GM19372 (cell line): ENCODE measurements around the gene UBALD1.

Experiments used
- ATAC-seq: cut with Tn5 transposase; IDR thresholded peaks from one replicate; pipeline ENCODE4 v1.9.1; 2021; ENCODE audit warnings: mild to moderate bottlenecking, low read depth, moderate library complexity; ENCODE audit not compliant: unreplicated experiment

The UBALD1 gene

DNA sequence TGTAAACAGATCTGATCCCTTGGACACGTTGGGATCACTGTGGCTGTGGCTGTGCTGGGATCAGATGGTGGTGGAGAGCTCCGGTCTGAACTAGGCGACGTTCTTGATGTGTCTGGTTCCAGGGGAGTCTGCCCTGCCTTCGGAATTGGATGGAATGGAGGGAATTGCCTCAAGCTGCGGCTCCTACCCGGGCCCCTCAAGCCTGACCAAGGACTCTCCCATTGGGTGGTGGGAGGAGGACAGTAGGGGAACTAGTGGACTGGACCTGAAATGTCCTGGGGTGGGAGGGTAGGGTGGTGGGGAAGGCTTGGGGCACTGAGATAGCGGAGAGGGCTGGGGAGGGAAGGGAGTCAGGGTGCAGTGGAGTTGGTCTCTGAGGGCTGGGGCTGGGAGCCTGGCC lies 3.2 kb upstream of the UBALD1 start:
- no peak for ATAC-seq

DNA sequence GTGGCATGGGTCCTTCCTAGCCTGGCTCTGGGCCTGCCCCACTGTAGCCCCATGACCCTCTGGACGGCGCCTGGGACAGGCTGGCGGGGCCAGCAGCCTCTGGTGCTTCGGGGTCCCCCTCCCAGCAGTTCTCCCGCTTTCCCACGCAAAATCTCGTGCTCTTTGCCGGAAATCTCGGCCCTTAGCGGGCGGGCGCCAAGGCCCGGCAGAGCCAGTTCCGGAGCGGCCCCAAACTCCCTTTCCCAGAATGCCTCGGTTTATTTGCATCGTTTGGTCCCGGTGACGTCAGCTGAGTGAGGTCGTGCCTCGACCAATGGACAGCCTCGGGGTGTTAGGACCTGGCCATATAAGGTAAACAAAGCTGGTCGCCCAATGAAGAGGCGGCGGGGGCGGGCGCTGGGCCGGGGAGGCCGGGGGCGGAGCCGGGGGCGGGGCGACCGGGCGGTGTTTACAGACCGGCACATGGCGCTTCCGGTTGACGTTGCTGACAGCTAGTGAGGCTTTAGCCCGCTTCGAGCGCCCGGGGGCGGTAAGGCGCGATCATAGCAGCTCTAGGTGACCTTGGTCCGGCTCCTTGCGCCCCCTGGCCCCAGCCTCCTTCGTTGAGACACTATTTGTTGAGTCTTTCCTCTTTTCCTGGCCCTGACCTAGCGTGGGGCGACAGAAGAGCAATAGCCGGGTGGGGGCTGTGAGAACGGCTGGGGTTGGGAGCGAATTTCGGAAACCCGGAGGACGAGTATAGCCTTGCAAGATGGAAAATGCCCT lies 1.5 kb upstream of the UBALD1 start:
- ATAC-seq: peak; percentile 71

DNA sequence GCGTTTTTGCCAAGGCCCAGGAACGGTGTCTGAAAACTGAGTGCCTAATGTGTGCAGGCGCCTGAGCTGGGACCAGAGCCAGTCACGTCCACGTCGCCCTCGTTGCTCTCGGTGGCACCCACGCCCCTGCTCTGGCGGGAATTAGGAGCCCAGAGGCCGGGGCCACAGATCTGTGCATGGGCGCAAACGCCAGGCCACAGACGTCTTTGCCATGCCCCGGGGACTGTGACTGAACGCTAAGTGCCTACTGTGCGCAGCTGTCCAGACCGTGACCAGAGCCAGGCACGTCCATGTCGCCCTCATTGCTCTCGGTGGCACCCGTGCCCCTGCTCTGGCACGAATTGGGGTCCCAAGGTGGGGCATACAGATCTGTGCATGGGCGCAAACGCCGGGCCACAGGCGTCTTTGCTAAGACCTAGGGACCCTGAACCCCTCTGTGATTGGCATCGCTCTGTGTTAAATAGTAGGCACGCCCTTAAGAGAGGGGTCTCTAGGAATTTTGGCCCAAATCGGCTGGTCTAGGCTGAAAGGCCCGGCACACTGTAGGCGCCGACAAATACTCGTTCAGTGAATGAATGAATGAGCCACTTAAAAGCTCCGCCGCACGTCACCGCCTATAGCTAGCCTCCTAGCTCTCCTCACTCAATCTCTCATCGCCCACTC lies 827 bp upstream of the UBALD1 start:
- ATAC-seq: no peak

DNA sequence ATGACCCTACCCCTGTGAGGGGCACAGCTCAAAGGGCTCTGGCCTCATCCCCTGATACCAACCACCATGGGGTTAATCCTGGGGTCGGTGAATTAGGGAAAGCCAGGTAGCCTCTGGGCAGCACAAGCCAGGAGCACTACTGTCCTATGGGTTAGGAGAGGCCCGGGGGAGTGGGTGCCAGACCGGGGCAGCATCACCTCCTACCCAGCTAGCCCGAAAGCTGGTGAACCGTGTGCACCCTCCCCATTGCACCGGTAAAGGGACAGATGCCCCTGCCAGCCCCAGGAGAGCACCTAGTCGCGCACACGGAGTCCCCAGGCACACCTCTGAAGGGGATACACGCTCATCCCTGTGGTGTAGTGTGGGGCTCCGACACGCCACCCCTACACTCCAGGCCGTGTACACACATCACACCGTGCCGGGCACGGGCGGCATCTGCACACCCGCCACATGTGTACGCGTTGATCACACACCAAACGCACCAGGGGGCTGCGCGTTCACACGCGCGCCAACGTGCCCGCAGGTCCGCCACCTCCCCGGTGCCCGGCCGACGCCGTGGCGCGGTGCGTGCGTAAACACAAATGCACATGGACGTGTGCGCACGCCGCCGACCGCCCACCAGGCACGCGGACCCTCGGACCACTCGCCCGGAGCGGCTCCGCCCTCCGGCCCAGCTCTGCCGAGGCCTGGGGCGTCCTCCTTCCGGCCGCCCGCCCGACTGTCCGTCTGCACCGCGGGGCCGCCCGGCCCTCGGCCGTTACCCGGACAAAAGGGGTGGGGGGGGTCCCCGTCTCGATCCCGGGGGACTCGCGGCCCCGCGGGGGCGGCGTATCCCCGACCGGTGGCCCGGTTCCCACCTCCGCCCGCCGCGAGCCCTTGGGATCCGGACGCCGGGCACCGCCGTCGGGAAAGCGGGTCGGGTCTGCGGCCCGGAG lies 785 bp downstream of the UBALD1 start:
- ATAC-seq: no peak

DNA sequence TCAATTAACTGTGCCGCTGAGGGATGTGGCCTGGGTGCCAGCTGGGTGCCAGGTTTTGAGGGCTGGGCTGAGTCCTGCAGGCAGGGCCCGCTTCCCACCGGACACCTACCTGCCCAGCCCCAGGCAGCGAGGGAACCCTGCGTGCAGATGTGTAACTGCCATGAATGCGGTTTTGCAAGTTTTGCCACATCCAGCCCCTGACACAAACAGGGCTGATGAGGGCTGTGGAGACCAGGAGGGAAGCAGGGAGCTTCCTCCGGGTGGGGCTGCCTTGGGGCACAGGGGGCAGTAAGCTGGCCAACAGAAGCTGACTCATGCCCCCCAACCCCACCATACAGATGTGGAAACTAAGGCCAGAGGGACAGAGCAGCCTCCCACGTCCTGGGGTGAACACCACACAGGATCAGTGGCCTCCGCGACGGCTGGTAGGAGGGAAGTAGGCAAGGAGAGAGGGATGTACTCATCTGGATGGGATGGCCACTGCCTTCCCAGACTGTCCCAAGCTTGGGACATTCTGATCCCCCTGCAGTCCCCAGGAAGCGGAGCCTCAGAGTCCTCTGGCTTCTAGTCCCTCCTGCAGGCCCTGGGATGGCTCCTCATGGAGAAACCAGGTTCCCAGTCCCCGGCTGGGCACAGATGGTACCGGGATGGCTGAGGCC lies 1.6 kb downstream of the UBALD1 start:
- ATAC-seq: no peak

DNA sequence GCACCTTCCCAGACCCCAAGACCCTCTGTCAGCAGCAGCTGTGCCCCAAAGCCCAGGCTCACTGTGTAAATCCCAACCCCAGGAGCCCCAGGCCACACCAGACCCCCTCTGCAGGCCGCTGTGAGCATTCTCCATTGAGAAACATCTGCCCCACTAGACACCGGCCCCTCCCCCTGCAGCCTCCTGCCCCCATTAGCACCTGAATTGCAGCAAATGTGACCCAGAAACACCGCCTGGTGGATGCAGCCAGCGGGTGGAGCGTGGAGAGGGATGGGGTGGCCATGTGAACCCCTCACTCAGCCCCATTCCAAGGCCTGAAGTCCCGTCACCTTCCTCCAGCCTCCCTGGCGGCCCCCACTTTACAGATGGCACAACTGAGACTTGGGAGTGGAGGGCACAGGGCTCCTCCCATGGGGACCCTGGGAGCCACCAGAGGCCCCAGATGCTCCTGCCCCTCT lies 2.2 kb downstream of the UBALD1 start:
- no peak for ATAC-seq

DNA sequence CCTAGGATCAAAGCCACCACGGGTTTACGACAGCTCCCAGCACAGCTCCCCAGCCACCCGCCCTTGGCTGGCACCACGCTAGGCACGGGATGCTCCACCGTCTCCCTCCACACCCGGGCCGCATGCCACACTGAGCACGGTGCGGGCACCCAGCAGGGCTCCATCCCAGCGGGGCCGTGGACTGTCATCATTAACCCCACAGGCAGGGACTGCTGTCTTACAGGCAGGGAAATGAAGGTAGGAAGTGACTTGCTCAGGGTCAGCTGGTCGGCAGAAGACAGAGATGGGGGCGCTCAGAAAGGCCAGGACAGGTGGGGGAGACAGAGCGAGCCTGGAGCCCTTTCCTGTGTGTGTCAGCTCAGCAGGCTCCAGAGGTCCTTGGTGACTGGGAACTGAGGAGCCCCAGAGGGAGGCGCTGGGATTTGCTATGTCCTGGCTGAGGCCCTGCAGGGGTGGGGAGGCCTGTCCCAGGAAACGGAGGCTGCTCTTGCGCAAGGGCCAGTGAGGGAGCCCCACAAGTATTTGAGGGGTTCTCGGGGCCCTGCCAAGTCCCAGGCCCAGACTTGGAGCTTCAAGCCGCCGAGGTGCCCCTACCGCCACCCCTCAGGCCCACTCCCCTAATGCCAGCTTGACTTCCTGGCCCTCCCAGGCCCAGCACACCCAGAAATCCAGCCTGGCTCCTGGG lies 3.2 kb downstream of the UBALD1 start:
- no peak for ATAC-seq

DNA sequence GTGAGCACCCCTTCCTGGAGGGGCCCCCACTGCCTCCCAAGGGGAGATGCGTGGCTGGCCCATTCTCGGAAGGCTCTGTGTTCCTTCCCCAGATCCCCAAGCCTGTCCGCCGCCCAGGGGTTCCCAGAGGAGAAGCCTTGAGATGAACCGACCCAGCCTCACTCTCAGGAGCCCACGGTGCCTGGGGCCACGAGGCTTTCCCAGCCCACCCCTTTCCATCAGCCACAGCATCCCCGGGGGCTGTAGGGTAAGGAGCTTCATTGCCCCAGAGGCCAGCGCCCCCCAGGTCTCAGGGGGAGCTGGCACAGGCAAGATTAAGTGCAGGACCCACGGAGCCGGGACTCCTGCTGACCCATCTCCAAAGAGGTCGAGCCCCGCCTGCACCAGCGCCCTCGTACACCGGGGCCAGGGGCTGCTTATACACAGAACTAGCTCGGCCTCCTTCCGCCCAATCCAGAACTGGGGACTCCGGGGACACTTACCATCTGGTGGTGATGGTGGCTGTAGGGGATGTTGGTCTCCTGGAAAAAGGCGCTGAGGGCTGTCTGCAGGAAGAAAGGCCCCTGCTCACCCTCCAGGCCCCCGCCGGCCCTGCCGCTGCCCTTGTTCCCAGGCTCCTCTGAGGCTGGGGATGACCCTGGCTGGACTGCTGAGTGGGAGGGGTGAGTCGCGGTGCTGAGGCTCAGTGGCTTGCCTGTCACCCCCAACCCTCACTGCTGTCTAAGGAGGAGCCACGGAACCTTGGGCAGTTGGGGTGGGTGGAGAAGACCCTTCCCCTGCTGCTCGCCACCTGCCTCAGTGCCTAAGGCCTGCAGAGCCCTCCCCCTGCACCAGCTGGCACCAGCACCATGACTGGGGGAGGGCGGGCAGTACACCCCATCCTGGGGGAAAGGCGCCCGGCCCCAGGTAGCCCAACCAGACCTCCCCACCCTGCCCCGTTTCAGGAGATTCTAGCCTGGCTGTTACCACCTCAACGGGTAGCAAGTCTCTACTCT lies 4.4 kb downstream of the UBALD1 start:
- ATAC-seq: no peak

DNA sequence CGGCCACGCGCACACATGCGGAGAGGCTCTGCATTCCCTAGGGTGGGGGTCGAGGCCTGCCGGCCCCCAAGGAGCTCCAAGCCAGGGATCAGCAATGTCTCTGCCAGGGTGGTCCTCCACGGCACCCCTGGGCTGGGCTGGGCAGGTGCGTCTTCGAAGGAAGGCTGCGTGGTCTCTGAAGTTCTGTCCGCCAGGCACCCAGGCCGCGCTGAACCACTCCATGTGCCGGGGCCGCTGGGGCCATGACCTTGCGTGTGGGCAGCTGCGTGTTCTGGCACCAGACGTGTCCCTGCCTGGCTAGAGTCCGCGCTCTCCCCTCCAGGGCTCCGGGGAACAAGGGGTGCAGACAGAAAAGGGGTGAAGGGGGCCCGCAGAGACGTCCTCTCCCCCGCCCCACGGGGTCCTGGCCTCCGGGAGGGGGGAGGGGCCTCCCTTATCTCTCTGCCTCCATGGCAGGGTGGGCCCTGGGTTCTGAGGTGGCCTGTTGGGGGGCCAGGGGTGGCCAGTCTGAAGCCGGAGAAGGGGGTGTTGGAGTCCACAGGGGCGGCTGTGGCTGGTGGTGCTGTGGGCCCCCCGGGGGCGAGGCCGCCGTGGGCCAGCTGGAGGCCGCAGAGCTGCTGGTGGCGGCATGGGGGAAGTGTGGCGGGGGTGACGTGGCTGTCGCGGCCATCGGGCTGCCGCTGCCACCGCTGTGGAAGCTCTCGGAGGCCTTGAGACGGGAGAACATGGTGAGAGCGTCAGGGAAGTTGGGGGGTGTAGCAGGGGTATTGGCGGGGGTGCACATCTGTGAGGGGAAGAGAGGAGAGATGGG lies 5.3 kb downstream of the UBALD1 start:
- ATAC-seq: no peak

DNA sequence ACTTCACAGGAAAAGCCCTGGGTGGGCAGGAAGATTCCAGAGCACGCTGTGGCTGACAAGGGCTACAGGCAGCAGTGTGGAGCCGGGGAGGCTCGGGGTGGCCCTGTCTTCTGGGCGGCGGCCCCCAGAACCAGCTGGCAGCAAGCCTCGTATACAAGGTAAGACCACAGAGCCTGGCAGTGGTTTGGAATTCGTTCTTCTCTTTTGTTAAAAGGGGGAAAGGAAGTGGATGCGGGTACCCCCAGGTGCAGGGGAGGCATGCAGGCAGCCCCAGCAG lies 6.0 kb downstream of the UBALD1 start:
- ATAC-seq: no peak

DNA sequence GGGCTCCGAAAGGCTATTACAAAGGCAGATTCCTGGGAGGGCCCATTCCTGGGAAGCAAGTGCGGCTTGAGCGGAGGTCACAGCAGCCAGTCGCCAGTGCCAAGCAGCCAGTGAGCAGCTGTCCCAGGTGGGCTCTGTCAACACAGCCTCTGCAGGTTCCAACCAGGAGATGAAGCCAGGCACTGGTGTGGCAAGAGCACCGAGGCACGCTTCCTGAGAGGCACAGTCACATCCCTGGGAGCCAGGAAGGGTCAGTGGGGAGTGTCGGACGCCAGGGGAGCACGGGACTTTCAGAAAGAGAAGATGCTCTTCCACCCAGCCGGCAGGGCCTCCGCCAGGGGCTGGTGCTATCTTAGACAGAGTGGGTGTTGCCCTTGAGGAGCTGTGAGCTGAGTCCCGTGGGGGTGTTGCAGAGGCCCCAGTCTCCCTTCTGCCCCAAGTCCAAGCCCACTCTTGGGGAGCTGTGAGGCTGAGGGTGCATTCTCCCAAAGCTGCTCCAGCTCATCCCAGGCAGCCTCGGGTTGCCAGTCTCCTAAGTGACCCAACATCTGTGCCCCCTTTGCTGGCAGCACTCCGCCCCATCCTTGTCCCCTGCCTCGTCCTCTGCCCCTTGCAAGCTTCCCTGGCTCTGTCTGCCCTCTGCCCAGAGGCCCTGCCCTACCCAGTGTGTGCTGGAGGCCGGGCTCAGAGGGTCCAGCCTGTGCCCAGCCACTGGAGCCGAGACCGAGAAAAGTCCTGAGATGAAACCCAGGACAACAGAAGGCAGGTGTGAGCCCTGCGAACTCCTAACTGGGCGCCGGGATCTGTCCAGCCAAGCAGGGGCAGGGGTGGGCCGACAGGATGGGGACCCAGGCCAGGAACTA lies 6.6 kb downstream of the UBALD1 start:
- ATAC-seq: no peak

DNA sequence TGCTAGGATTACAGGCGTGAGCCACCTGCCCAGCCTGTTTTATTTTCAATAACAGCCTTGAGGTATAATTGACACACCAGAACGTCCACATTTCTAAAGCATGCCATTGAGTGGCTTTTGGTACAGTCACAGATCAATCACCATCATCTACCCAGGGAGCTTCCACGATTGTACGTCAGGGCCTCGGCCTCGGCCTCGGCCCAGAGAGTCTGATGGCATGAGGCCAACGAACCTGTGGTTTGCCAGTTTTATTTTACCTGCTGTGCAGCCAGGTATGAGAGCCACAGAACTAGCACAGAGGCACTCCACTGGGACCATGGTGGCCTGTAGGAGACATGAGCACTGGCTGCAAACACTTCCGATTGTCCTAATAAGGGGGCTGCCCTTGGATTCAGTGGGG lies 8.3 kb downstream of the UBALD1 start:
- ATAC-seq: no peak

DNA sequence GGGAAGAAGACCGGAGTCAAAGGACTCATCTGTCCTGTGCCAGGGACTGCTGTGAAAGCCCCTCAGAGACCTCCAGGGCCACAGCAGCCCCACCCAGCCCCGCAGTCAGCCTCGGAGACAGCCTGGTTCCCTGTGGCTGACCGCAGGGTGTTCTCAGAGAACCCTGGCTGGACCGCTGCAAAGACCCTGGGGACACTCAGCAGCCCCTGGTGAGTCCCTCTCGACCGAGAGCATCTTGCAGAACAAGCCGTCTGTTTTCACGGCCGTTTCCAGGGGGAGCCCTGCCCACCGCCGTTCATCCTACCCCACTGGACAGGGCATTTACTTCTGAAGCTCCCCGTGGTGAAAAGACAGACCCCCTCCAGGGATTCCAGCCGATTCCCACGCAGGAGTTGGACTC lies 10.3 kb downstream of the UBALD1 start:
- ATAC-seq: no peak

DNA sequence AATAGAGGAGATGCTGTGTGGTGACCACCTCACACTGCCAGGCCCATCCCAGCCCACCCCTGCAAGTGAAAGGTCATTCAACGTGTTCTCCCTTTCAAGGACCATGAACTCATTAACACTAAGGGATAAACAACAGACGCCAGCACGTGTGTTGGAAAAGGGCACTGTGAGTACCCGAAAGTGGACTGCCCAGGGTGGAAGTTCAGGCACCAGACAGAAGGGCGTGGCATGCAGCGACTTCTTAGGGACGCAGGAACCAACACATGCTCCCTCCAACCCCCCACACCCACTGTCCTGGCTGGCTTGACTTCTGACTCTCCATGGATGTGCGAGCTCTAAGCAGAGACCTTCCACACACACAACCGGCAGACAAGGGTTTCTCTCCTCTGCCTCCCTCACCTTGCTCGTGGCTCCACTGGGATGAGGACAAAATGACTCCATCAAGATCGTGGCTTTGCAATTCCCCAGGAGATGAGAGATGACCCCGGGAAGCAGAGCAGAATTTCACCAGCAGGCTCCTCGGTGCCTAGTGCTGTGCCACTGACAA lies 11.0 kb downstream of the UBALD1 start:
- no peak for ATAC-seq

DNA sequence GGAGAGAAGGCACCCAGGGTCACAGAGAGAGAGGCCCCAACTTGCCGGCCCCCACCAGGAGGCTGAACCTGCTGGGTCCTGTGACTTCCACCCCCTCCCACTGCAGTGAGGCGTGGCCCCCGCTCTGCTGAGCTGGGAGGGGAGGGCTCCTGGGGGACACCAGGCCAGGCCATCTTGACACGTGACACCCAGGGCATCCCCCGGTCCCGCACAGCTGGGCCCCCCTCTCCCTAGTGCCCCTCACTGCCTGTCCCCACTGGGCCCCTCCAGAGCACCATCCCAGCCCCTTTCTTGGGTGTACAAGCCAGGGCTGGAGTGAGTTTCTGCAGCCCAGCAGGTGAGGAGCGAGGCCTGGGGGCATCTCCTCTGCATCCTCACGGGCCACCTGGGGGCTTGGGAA lies 12.4 kb downstream of the UBALD1 start:
- no peak for ATAC-seq

DNA sequence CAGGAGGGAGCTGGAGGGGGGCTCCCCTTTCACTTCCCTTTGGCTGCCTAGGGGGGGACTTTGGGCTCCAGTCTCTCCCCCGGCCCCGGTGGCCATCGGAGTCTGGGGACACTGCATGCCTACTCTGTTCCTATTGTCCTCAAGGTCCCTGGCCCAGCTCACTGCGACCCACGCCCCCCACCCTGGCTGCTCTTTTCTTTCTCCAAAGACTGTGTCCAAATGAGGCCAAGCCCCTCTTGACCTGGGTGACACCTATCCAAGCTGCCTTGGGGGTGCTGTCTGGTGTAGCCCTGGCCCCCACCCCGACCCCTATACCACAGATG lies 12.9 kb downstream of the UBALD1 start:
- no peak for ATAC-seq
